Stimulated activated CD8-positive, alpha-beta memory T cell treated with anti-CD3 and anti-CD28 coated beads, Interleukin-15, amount 100 ng/mL, for 1 hour (primary cell): Measurements from ENCODE around the gene CDC45.

ENCODE experiments used
- DNase-seq: peaks from one replicate; pipeline ENCODE4 v3.0.0-alpha.2; 2020; ENCODE audit warnings: low read depth

CDC45 gene

DNA sequence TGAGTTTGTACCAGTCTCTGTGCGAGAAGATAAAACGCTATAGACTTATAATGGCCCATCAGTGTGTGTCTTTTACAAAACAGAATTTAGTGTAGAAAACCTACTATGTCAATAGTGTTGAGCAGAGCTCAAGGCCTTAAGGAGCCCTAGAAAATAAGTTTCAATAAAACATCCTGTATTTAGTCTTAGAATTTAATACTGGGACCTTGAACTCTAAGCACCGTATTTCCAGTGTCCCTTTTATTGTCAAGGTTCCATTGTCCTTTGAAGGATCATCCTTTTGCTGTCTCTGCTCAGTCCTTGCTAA is 16.6 kb downstream of the CDC45 start:
- DNase-seq = no peak

- no peak for DNase-seq
Measured at GRCh38 chr22:19497245-19497644, 17.5 kb downstream of the CDC45 start.

GRCh38 chr22:19498154-19498865 is 18.6 kb downstream of the CDC45 start:
- DNase-seq = no peak

GRCh38 chr22:19498866-19499190 is 19.1 kb downstream of the CDC45 start:
- DNase-seq = no peak

GRCh38 chr22:19499236-19499879 is 19.6 kb downstream of the CDC45 start:
- no peak for DNase-seq

- DNase-seq = no peak
Measured at GRCh38 chr22:19499880-19500242, 20.1 kb downstream of the CDC45 start.

DNA sequence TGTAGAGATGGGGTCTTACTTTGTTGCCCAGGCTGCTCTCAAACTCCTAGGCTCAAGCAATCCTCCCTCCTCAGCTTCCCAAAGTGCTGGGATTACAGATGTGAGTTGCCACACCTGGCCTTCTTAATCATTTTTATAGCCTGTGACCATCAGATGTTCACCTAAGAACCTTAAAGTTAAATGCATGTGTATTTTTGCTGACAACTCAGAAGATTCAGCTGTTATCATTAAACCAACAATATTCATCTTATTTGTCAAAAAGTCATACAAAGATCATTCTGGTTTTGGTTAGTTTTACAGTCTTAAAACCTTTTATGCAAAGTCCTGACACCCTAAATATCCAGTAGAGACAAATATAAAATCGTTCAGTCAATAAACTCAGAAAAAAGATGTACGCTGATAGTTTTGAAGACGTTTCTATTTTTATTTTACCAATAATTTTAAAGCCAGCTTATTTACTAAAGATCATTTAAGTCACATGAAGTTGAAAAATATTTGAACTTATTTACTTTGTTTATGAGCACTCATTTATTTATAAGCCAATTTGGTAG is 22.3 kb downstream of the CDC45 start:
- no peak for DNase-seq

DNA sequence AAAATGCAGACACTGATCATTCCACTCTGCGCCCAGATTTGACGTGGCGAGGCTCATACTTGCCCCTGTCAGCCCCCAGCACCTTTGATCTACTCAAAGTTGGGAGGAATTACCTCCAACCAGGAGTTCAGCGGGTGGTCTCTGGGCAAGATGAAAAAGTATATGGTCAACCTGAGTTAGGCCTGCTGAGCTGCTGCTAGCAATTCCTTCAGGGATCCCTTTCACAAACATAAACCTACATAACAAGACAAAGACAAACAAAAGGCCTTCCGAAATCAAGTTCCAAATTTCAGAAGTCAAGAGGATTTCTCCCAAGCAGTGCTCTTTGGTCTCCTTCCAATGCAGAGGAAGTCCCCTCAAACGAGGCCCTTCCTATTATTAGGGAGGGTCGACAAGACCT is 23.6 kb downstream of the CDC45 start:
- DNase-seq = no peak

GRCh38 chr22:19503869-19504268 is 24.1 kb downstream of the CDC45 start:
- DNase-seq = no peak

- DNase-seq = no peak
Measured at GRCh38 chr22:19504900-19505734, 25.4 kb downstream of the CDC45 start.

DNA sequence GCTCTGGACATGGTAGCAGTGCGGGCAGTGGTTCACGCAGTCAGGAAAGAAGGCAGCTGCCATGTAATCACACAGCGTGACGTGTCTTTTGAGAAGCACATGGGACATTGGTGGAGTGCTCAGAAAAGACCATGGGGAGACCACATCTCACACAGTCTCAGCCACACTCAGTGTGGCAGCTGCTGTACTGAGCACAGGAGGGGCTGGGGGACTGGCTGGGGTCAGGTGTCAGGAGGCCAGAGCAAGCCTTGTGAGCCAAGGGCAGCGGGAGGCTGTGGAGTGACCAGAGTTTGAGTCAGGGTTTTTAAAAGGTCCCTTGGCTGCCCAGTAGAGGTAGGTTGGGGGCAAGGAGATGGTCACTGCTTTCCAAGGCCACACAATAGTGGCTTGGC is 26.0 kb downstream of the CDC45 start:
- DNase-seq = no peak

GRCh38 chr22:19506212-19506611 is 26.5 kb downstream of the CDC45 start:
- no peak for DNase-seq

DNA sequence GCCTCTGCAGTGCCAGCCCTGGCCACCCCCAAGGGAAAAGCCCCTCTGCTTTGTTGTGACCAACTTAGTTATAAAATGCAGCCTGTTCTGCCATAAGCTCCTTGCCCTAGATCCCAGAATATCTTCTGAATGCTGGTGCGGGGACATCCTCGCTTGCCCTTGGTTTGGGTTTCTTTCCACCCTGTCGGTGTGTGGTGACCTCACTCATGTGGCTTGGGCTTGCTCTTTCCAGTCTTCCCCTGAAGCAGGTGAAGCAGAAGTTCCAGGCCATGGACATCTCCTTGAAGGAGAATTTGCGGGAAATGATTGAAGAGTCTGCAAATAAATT is 27.8 kb downstream of the CDC45 start:
- DNase-seq = no peak

GRCh38 chr22:19508024-19508776 is 28.5 kb downstream of the CDC45 start:
- DNase-seq = no peak

DNA sequence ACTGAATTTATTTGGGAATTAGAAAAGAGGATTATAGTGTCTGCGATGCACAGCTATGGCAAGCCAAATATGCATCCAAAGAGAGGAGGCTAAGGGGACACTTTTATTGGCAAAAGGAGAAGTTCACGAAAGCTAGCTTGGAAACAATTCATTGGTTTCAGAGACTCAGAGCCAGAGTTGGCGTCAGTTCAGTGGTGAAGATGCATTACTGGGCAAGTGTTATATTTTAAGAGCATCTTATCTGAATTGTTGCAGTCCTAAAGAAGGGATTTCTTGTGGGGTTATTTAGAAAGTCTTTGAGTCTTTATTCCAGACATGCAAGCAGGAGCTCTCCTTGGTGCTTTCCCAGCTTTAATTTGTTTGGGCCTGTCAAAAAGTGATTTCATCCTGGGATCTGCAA is 29.5 kb downstream of the CDC45 start:
- no peak for DNase-seq

GRCh38 chr22:19509923-19510322 is 30.2 kb downstream of the CDC45 start:
- no peak for DNase-seq

DNA sequence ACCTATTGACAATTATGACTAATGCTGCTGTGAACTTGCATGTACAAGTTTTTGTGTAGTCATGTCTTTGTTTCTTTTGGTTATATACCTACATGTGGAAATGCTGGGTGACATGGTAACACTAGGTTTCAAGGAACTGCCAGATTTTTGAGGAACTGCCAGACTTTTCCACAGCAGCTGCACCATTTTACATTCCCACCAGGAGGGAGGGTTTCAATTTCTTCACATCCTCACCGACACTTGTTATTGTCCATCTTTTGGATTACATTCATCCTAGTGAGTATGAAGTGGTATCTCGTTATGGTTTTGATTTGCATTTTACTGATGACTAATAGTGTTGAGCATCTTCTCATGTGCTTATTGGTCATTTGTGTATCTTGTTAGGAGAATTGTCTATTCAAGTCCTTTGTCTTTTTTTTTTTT is 31.2 kb downstream of the CDC45 start:
- DNase-seq = no peak

GRCh38 chr22:19513823-19514222 is 34.1 kb downstream of the CDC45 start:
- no peak for DNase-seq

- DNase-seq = no peak
Measured at GRCh38 chr22:19514831-19515565, 35.3 kb downstream of the CDC45 start.

DNA sequence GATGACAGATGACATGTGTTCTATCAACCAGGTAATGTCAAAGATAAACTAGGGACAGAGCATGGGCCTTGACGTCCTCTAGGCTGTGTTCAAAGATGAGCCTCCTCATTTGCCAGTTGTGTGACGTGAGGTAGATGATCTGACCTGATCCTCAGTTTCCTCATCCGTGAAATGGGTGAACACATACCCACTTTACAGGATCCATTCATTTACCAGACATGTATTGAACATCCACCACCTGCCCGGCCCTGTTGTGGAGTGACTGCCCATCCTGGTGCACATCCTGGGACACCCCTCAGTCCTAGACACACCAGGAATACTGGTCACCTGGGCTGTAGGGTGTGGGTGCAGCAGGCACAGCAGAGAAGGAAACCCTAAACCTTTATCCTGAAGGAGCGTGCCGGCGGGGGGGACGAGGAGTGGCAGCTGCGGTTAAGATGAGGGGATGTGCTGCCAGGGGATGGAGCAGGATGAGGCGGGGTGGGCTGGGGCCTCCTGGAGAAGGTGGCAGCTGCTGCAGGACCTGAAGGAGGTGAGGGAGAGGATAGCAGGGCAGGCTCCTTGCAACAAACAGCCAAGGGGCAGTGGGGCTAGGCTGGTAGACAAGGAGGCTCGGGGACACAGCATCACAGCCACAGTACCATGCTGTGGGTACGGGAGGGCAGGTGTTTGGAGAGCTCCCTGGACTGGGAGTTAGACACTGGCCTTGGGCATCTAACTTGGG is 36.1 kb downstream of the CDC45 start:
- DNase-seq = no peak
